Measurements from ENCODE around the gene CACNA1C.

Gene CACNA1C

GRCh38 chr12:2566161-2566560, 513.4 kb downstream of the CACNA1C start:
- no peak for TF ChIP-seq MYC (IDR thresholded peaks at IDR 0.05; ENCODE audit: low read depth, low read length)
- TF ChIP-seq CTCF (IDR thresholded peaks at IDR 0.05; ENCODE audit: low read depth, low read length) = no peak
- no peak for TF ChIP-seq MAX (IDR thresholded peaks at IDR 0.05; ENCODE audit: low read depth, low read length)
- no peak for TF ChIP-seq POLR2A (IDR thresholded peaks at IDR 0.05; ENCODE audit: extremely low read depth, insufficient read length)
- DNase-seq (ENCODE audit: low read depth) = no peak
- no peak overlapping the region for H3K4me3 ChIP-seq (ENCODE audit: low read depth, low read length)

GRCh38 chr12:2567711-2568110, 514.9 kb downstream of the CACNA1C start:
- no peak for TF ChIP-seq MYC (IDR thresholded peaks at IDR 0.05; ENCODE audit: low read depth, low read length)
- no peak for TF ChIP-seq CTCF (IDR thresholded peaks at IDR 0.05; ENCODE audit: low read depth, low read length)
- no peak for TF ChIP-seq MAX (IDR thresholded peaks at IDR 0.05; ENCODE audit: low read depth, low read length)
- no peak for TF ChIP-seq POLR2A (IDR thresholded peaks at IDR 0.05; ENCODE audit: extremely low read depth, insufficient read length)
- no peak overlapping the region for H3K4me3 ChIP-seq (ENCODE audit: low read depth, low read length)
- DNase-seq (ENCODE audit: low read depth) = no peak

GRCh38 chr12:2570562-2570961, 517.8 kb downstream of the CACNA1C start:
- TF ChIP-seq CTCF (IDR thresholded peaks at IDR 0.05; ENCODE audit: low read depth, low read length) = no peak

GRCh38 chr12:2574355-2574935, 521.7 kb downstream of the CACNA1C start:
- no peak for TF ChIP-seq MYC (IDR thresholded peaks at IDR 0.05; ENCODE audit: low read depth, low read length)
- TF ChIP-seq POLR2A (IDR thresholded peaks at IDR 0.05; ENCODE audit: extremely low read depth, insufficient read length) = no peak
- no peak for TF ChIP-seq MAX (IDR thresholded peaks at IDR 0.05; ENCODE audit: low read depth, low read length)
- no peak for TF ChIP-seq CTCF (IDR thresholded peaks at IDR 0.05; ENCODE audit: low read depth, low read length)
- no peak for DNase-seq (ENCODE audit: low read depth)
- H3K4me3 ChIP-seq (ENCODE audit: low read depth, low read length) = no peak overlapping the region

More at GRCh38 chr12:2570562-2570961, 517.8 kb downstream of the CACNA1C start:
- H3K4me3 ChIP-seq (ENCODE audit: low read depth, low read length) = no peak overlapping the region
- no peak for DNase-seq (ENCODE audit: low read depth)

- no peak for TF ChIP-seq MYC (IDR thresholded peaks at IDR 0.05; ENCODE audit: low read depth, low read length)
- no peak for TF ChIP-seq POLR2A (IDR thresholded peaks at IDR 0.05; ENCODE audit: extremely low read depth, insufficient read length)
- no peak for TF ChIP-seq MAX (IDR thresholded peaks at IDR 0.05; ENCODE audit: low read depth, low read length)
- no peak for TF ChIP-seq CTCF (IDR thresholded peaks at IDR 0.05; ENCODE audit: low read depth, low read length)
Measured at GRCh38 chr12:2575245-2575644, 522.5 kb downstream of the CACNA1C start.

GRCh38 chr12:2578211-2578610, 525.4 kb downstream of the CACNA1C start:
- no peak overlapping the region for H3K4me3 ChIP-seq (ENCODE audit: low read depth, low read length)
- no peak for DNase-seq (ENCODE audit: low read depth)
- TF ChIP-seq POLR2A (IDR thresholded peaks at IDR 0.05; ENCODE audit: extremely low read depth, insufficient read length) = no peak

More at GRCh38 chr12:2575245-2575644, 522.5 kb downstream of the CACNA1C start:
- no peak for DNase-seq (ENCODE audit: low read depth)
- no peak overlapping the region for H3K4me3 ChIP-seq (ENCODE audit: low read depth, low read length)
